Stimulated activated CD4-positive, alpha-beta T cell treated with anti-CD3 and anti-CD28 coated beads, Interleukin-2, amount 100 ng/mL, for 4 hours (primary cell): ENCODE data around the gene NDUFB4.
"Not testable (repeated sequence)": the region's sequence is repeated elsewhere in the genome, so short reads cannot be mapped to it uniquely, and the experiment has no call there.

Experiments
- DNase-seq: peaks from one replicate; pipeline ENCODE4 v3.0.0-alpha.2; 2020; ENCODE audit warnings: low read depth

Gene NDUFB4

DNA sequence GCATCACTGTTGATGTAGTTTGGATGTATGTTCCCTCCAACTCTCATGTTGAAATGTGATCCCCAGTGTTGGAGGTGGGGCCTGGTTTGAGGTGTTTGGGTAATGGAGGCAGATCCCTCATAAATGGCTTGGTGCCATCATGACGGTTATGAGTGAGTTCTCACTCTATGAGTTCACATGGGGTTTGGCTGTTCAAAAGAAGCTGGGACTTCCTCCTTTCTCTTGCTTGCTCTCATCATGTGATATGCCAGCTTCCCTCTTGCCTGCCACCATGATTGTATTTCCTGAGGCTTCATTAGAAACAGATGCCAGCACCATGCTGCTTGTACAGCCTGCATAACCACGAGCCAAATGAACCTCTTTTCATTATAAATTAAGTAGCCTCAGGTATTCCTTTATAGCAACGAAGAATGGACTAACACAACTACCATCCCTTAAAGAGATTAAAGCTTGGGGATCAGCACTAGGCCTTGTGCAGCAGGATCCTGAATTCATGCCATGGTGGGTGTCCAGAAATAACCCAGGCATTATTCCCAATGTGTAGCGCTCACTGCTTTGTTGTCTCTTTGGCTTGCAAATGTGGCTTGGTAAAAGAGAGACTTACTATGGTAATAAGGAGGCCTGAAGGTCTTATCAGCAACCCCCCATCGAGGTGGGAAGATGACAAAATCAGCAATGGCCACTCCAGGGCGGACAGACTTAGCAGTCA, 41.9 kb downstream of the NDUFB4 start:
- DNase-seq, result no peak

DNA sequence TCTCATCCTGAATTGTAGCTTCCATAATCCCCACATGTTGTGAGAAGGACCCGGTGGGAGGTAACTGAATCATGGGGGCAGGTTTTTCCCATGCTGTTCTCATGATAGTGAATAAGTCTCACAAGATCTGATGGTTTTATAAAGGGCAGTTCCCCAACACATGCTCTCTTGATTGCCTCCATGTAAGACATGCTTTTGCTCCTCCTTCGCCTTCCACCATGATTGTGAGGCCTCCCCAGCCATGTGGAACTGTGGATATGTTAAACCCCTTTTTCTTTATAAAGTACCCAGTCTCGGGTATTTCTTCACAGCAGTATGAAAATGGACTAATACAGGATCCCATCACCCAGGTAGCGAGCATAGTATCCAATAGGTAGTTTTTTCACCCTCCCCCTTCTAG, 42.7 kb downstream of the NDUFB4 start:
- not testable (repeated sequence) for DNase-seq

DNA sequence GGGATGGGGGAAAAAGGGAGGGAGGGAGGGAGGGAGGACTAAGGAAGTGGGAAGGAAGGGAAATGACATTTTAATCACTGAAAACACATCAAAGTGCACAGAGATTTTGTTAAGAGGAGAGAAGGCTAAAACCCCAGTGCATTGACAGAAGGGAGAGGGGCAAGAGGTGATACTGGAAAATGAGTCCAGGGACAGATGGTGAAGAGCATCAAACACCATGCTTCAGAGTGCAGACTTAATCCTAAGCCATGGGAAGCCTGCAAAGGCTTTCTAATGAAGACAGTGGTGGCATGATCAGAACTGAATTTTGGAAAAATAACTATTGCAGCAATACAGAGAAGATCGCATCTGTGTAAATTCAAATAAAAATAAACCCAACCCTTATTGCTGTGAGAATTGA, 44.1 kb downstream of the NDUFB4 start:
- DNase-seq, result no peak

DNA sequence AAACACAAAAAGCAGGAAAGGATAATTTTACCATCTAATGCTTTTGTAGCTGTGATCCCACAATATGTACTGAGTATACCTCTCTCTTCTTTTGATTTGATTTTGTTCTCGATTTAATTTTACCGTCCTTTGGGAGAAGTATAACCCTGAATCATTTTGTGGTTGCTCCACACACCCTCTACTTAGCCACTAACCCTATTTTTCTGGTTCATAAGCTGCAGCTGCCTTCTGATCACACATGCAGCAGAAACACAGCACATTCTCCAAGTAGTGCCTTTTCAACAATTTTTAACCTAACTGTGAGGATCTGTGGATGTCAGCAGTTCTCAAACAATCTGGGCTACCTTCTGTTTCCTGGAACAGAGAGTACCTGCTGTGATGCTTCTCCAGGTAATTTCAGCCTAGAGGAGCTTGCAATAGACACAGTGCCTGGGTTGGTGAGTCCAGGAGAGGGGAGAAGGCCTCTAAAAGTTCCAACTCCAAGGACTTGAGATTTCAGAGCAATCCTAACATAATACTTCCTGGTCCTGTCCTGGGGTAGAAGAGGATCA, 45.6 kb downstream of the NDUFB4 start:
- no peak for DNase-seq

DNA sequence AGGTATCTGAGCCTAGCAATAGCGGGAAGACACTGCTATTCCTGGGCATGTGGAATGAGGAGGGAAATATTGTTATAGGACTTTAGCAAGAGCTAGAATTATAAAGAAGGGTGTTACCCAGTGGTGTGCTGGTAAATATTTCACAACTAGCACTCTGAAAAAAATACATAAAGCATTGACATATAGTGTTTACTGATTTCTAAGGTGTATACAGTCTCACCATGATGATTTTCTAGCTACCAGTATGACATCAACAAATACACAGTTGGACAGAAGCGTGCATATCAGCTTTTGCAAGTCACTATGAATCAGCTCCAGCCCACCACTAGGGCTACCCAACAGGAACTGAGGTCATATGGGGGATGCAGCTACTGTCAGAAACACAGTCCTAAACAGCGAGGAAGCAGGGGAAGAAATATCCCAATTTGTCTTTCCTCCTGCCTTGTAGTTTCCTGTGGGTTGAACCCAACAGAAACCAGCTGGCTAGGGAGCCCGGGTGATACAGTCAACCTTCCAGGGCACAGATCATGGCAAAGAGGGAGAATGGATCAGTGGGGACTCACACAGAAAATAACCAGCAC, 46.3 kb downstream of the NDUFB4 start:
- no peak for DNase-seq

DNA sequence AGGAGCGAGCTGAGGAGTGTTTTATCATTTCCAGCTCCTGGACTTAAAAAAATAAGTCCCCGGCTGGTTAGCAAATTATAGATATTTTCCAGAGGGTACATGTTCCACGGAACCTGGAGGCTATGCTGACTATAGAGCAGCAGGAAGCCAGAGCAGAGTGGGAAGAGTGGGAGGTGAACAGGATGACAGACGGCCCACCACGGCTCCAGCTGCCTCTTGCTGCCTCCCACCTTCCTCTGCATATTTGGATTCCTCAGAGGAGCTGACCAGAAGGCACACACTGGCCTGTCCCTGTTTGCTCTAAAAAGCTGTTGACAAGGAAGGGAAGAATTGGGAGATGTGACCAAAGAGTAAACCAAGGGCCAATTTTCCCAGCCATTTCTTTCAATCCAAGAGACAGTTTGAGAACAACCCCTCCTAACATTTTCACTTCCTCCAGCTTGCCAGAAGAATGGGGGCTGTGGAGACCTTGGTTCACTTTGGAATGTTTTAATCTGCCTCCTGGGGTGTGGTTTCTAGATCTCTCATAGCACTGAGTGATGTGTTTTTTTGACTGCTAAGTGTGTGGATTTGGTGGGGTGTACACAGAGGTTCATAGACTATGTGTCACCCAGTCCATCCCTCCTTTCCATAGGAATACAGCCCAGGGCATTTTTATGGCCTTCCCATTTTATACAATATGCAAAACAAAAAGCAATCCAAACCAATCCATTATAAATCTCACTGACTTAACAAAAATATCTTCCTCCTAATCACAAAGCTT, 49.1 kb downstream of the NDUFB4 start:
- no peak for DNase-seq

DNA sequence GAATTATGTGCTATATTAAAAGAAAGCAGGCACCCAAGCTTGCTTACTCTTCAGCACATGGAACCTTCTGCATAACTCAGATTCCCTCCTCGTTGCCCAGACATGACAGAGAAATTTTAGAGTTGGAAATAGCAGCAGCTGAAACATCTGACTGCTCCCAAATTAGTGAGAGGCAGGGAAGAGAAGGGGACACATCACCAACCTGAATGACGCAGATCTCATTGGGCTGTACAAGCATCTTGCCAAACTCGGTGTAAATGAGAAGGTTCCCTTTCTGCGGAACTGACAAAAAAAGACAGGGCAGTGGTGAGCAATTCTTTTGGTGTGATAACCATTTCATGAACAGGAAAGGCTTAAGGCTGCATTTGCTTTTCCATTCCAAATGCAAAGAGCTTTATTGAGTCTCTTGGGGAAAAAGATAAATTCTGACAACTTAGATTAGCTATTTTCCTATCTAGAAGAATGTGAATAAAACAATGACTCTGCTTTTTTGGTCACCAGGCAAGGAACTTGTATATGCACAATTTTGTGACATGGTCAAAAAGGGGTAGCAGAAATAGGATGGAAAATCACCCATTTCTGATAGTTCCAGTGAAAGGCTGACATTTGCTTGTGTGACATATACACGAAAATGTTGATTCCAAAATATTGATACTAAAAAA, 50.8 kb downstream of the NDUFB4 start:
- DNase-seq, result no peak

DNA sequence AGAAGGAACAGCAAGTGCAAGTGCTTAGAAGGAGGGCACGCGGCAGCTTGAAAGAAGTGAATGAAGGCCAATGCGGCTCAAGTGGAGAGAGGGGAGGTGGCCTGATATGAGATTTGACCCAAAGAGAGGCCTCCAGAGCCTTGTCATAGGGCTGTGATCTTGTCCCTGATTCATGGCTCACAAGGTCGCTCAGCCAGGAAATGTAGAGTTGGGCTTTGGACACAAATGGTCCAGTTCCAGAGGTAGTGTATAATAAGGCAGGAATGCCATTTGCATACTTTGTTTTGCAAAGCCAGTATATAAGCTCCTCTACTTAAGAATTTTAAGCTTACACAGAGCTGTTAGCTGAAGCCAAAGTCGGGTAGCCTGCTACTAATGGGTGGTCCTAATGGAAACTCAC, 52.2 kb downstream of the NDUFB4 start:
- no peak for DNase-seq

DNA sequence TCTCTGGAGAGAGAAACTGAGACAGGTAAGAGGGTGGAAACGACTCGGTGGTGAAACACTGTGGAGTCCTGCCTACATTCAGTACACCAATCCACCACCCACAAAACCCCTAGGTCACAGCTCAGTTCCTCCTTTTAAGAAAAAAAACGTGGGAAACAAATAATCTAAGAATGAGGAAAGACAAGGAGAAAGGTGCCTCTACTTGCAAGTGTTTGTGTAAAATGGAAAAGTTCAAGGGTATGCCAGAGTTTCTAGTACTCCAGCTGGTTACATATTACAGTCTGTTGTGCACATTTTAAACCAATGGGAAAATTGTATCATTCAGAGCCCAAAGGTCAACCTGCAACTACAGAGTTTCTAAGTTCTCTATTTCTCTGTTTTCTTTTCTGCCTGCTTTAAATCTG, 53.7 kb downstream of the NDUFB4 start:
- DNase-seq, result no peak

DNA sequence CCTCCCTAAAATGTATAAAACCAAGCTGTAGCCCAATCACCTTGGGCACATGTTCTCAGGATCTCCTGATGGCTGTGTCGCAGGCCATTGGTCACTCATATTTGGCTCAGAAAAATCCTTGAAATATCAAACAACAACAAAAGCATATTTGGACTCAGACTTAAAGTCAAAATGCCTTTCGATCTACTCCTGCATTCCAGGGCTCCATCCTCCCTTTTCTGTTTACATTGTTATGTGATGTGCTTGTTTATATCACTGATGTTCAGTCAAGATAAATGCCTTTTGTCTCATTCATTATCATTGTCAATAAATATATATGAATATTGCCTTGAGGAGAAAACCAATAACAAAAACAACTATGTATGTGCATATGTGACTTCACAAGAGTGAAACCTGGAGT, 54.2 kb downstream of the NDUFB4 start:
- DNase-seq, result no peak
